Skeletal muscle tissue (tissue), 4 donors: ENCODE data around the gene HECW1. TPM values are rescaled to one million over a fixed set of nuclear protein-coding genes. Genes with fewer than 3 reads are reported as not detected.

Experiments
- H3K27ac ChIP-seq: one replicate; pipeline ENCODE4 v1.7.0; 2013; ENCODE audit warnings: mild to moderate bottlenecking, low read depth, low read length, inconsistent platforms
- H3K27me3 ChIP-seq, 3 donors: one replicate each; pipeline ENCODE4 v1.7.0; 2013; ENCODE audit warnings: low read length in 3 of 3; ENCODE audit not compliant: control insufficient read depth in 3 of 3, insufficient read depth in 3 of 3
- H3K36me3 ChIP-seq, 3 donors: one replicate each; pipeline ENCODE4 v1.7.0; 2013; ENCODE audit warnings: low read length in 3 of 3; ENCODE audit not compliant: control insufficient read depth in 3 of 3, insufficient read depth in 3 of 3
- H3K4me1 ChIP-seq, 3 donors: one replicate each; pipeline ENCODE4 v1.7.0; 2013; ENCODE audit warnings: low read length in 3 of 3, mild to moderate bottlenecking in 3 of 3; ENCODE audit not compliant: control insufficient read depth in 3 of 3, insufficient read depth in 3 of 3
- H3K4me3 ChIP-seq, 3 donors: one replicate each; pipeline ENCODE4 v1.7.0; 2013; ENCODE audit warnings: low read length in 3 of 3
- H3K9ac ChIP-seq, 3 donors: one replicate each; pipeline ENCODE4 v1.7.0; 2013; ENCODE audit warnings: low read length in 3 of 3, mild to moderate bottlenecking in 3 of 3, moderate library complexity in 2 of 3, low read depth in 1 of 3
- H3K9me3 ChIP-seq, 3 donors: one replicate each; pipeline ENCODE4 v1.7.0; 2013; ENCODE audit warnings: low read length in 3 of 3; ENCODE audit not compliant: control insufficient read depth in 3 of 3
- total RNA-seq: library from RNA; depleted of rRNA; stranded (reverse); fragments of >200 nt; gene quantifications from one replicate; pipeline ENCODE4 v1.2.3, GENCODE V29; 2014
- donor health status: Osteomylitis.

Gene HECW1
- total RNA-seq, 1 donor from 2014 or later: not detected

GRCh38 chr7:43385856-43386255, 273.4 kb downstream of the HECW1 start:
- no peaks in the 10 kb centered on the region for H3K27me3 ChIP-seq
- no peaks in the 10 kb centered on the region for H3K9me3 ChIP-seq
- no peak overlapping the region for H3K9ac ChIP-seq
- no peak overlapping the region for H3K4me3 ChIP-seq
- no peaks in the 10 kb centered on the region for H3K4me1 ChIP-seq
- no peaks in the 10 kb centered on the region for H3K36me3 ChIP-seq
- no peak overlapping the region for H3K27ac ChIP-seq

DNA sequence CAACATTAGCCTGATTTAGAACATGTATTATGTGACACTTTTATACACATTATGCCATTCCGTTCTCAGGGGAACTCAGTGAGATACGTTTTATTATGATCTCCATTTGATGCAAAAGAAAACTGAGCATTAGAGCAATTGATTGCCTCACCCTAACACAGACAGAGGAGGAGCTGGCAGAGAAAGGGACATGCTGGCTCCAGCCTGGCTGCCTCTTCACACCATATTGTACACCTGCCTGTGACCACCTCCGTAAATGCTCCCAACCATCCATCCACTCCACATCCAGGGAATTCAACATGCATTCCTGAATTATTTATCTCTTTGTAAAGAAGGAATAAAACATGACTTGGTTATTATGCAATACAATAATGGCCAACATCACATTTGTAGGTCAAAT, 275.5 kb downstream of the HECW1 start:
- Histone ChIP-seq H3K27ac (no peak overlapping the region), H3K9ac (no peak overlapping the region), H3K4me3 (no peak overlapping the region), H3K36me3 (no peaks in the 10 kb centered on the region), H3K9me3 (no peaks in the 10 kb centered on the region), H3K27me3 (no peaks in the 10 kb centered on the region), H3K4me1 (no peaks in the 10 kb centered on the region)

DNA sequence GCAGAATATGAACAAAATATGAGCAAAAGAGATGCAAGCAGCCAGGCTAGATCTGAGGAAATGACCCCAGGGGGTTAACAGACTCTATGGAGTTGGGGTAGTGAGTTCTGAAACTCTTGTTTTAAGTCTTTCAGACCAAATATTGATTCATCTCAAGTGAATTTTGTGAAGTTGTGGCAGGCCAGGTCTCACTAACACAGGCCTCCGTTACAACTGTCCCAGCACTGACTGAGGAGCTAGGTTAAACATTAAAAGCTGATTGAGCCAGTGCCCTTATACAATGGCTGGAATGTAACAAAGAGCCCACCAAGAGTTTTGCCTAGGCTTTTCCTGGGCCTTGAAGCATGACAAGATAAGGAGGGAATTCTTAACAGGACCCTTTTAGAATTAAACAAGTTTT, 278.1 kb downstream of the HECW1 start:
- Histone ChIP-seq H3K27ac (no peak overlapping the region), H3K9ac (no peak overlapping the region), H3K4me3 (no peak overlapping the region), H3K27me3 (no peaks in the 10 kb centered on the region), H3K36me3 (no peaks in the 10 kb centered on the region), H3K9me3 (no peaks in the 10 kb centered on the region), H3K4me1 (no peaks in the 10 kb centered on the region)

DNA sequence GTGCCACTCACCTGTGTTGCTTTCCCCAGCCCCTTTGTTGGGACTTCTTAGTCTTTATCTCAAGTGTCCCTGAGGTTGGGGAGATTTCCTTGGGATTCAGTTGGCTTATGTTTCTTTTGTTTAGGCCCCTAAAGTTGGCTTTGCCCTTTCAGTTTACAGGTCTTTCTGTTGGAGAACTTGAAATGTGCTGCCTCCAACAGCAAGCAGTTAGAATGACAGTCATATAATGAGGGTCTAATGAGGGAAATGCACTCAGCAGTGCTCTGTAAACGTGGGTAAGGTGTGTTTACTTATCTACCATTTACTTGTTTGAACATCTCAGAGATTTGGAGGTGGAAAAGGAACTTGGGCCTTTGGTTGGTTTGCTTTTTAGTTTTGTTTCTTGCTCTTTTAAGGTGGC, 279.1 kb downstream of the HECW1 start:
- Histone ChIP-seq H3K4me3 (no peak overlapping the region), H3K36me3 (no peaks in the 10 kb centered on the region), H3K9me3 (no peaks in the 10 kb centered on the region), H3K4me1 (no peaks in the 10 kb centered on the region), H3K9ac (no peak overlapping the region), H3K27ac (no peak overlapping the region), H3K27me3 (no peaks in the 10 kb centered on the region)

- no peaks in the 10 kb centered on the region for H3K4me1 ChIP-seq
- H3K9ac ChIP-seq: no peak overlapping the region
- H3K27me3 ChIP-seq: no peaks in the 10 kb centered on the region
- no peaks in the 10 kb centered on the region for H3K36me3 ChIP-seq
- H3K27ac ChIP-seq: no peak overlapping the region
- H3K4me3 ChIP-seq: no peak overlapping the region
- H3K9me3 ChIP-seq: no peaks in the 10 kb centered on the region
Measured at GRCh38 chr7:43392638-43393330, 280.3 kb downstream of the HECW1 start.

DNA sequence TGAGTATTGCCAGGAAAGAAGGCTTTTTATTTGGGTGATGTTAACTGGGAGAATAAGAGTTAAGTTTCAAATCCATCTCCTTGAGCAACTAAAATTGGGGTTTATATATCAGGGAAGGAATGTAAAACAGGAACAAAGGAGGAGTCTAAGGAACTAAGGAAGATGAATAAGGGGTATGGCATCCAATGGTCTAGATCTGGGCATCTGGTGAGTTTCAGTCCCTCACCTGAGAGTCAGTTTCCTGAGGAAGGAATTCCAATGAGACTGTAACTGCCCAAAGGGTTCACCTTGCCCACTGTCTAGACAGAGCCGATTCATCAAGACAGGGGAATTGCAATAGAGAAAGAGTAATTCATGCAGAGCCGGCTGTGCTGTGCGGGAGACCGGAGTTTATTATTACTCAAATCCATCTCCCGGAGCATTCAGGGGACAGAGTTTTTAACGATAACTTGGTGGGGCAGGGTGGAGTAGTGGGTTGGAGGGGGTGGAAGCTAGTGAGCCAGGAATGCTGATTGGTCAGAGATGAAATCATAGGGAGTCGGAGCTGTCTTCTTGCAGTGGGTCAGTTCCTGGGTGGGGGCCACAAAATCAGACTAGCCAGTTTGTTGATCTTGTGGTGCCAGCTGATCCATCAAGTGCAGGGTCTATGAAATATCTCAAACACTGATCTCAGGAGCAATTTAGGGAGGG, 282.1 kb downstream of the HECW1 start:
- Histone ChIP-seq H3K27me3 (no peaks in the 10 kb centered on the region), H3K27ac (no peak overlapping the region), H3K9ac (no peak overlapping the region), H3K4me1 (no peaks in the 10 kb centered on the region), H3K36me3 (no peaks in the 10 kb centered on the region), H3K4me3 (no peak overlapping the region), H3K9me3 (no peaks in the 10 kb centered on the region)

- H3K9ac ChIP-seq: no peak overlapping the region
- no peaks in the 10 kb centered on the region for H3K9me3 ChIP-seq
- no peaks in the 10 kb centered on the region for H3K36me3 ChIP-seq
- H3K27ac ChIP-seq: no peak overlapping the region
- no peaks in the 10 kb centered on the region for H3K27me3 ChIP-seq
- no peaks in the 10 kb centered on the region for H3K4me1 ChIP-seq
- H3K4me3 ChIP-seq: no peak overlapping the region
Measured at GRCh38 chr7:43395351-43395750, 282.9 kb downstream of the HECW1 start.

GRCh38 chr7:43396187-43396740, 283.8 kb downstream of the HECW1 start:
- H3K27ac ChIP-seq: no peak overlapping the region
- no peak overlapping the region for H3K9ac ChIP-seq
- H3K4me3 ChIP-seq: no peak overlapping the region
- no peaks in the 10 kb centered on the region for H3K27me3 ChIP-seq
- no peaks in the 10 kb centered on the region for H3K9me3 ChIP-seq
- no peaks in the 10 kb centered on the region for H3K36me3 ChIP-seq
- H3K4me1 ChIP-seq: no peaks in the 10 kb centered on the region

DNA sequence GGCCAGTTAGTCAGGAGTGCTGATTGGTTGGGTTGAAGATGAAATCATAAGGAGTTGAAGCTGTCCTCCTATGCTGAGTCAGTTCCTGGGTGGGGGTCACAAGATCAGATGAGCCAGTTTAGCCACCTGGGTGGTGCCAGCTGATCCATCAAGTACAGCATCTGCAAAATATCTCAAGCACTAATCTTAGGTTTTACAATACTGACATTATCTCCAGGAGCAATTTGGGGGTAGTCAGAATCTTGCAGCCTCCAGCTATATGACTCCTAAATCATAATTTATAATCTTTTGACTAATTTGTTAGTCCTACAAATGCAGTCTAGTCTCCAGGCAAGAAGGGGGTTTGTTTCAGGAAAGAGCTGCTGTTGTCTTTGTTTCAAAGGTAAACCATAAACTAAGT, 286.4 kb downstream of the HECW1 start:
- Histone ChIP-seq H3K4me1 (no peaks in the 10 kb centered on the region), H3K27me3 (no peaks in the 10 kb centered on the region), H3K36me3 (no peaks in the 10 kb centered on the region), H3K9me3 (no peaks in the 10 kb centered on the region), H3K9ac (no peak overlapping the region), H3K4me3 (no peak overlapping the region), H3K27ac (no peak overlapping the region)

DNA sequence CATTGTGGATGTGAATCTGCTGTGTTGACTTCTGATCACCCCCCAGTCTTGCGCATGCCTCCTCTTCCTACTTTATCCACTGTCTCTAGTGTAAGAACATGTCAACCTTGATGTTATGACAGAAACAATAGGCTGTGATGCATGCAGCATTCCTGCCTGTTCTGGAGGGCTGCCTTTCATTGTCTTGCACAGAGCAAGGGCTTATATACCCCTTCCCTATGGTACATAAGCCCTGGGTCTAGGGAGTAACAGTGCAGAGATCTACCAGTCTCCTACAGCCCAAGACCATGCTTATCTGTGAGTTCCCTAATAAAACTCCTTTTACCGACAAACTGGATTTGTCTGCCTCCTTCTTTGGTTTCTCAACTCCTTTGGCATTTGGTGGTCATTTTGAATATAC, 293.5 kb downstream of the HECW1 start:
- Histone ChIP-seq H3K27ac (no peak overlapping the region), H3K36me3 (no peaks in the 10 kb centered on the region), H3K4me1 (no peaks in the 10 kb centered on the region), H3K9ac (no peak overlapping the region), H3K27me3 (no peaks in the 10 kb centered on the region), H3K4me3 (no peak overlapping the region), H3K9me3 (no peaks in the 10 kb centered on the region)
